ENCODE measurements around the gene KCNT2. TPM values are rescaled to one million over a fixed set of nuclear protein-coding genes. Genes with fewer than 3 reads are reported as not detected.

The KCNT2 gene
- total RNA-seq, 4 donors from 2014 or later = 0.35 to 0.88 (median 0.51) TPM; not detected in 1

GRCh38 chr1:196382383-196382782 lies 225.9 kb downstream of the KCNT2 start:
- intact Hi-C loops (cut with DNase I; ENCODE audit: low total_unique reads) (no loop called here), in situ Hi-C loops (cut with MboI; ENCODE audit: low sequenced_read_pairs in 4 of 4) (no loop called here)
- Histone ChIP-seq H3K36me3 (no peaks in the 10 kb centered on the region), H3K4me1 (peaks cover 0 to 4% of the 10 kb centered on the region in 2 donors), H3K27ac (no peak overlapping the region), H3K4me3 (no peak overlapping the region), H3K9me3 (no peaks in the 10 kb centered on the region), H3K27me3 (no peaks in the 10 kb centered on the region)
- DNase-seq = no peak
- ATAC-seq = no peak
- TF ChIP-seq POLR2A (IDR thresholded peaks at IDR 0.05) = no peak

- Histone ChIP-seq H3K27ac (no peak overlapping the region), H3K9me3 (no peaks in the 10 kb centered on the region), H3K36me3 (no peaks in the 10 kb centered on the region), H3K27me3 (no peaks in the 10 kb centered on the region), H3K4me1 (peaks cover 0 to 4% of the 10 kb centered on the region in 2 donors), H3K4me3 (no peak overlapping the region)
- DNase-seq (no peak), ATAC-seq (no peak)
- in situ Hi-C loops (cut with MboI; ENCODE audit: low sequenced_read_pairs in 4 of 4) (no loop called here), intact Hi-C loops (cut with DNase I; ENCODE audit: low total_unique reads) (no loop called here)
- TF ChIP-seq POLR2A (IDR thresholded peaks at IDR 0.05) (no peak), CTCF (IDR thresholded peaks at IDR 0.05 in 4 of 5, conservative IDR thresholded peaks at IDR 0.05 in 1 of 5) (no peak)
These were observed 226.7 kb downstream of the KCNT2 start for GRCh38 chr1:196381544-196381943.

- intact Hi-C loops (cut with DNase I; ENCODE audit: low total_unique reads) (no loop called here), in situ Hi-C loops (cut with MboI; ENCODE audit: low sequenced_read_pairs in 4 of 4) (no loop called here)
- Histone ChIP-seq H3K27me3 (no peaks in the 10 kb centered on the region), H3K27ac (no peak overlapping the region), H3K9me3 (no peaks in the 10 kb centered on the region), H3K4me3 (no peak overlapping the region), H3K4me1 (peaks cover 0 to 4% of the 10 kb centered on the region in 2 donors), H3K36me3 (no peaks in the 10 kb centered on the region)
- ATAC-seq (no peak), DNase-seq (no peak)
- no peak for TF ChIP-seq POLR2A (IDR thresholded peaks at IDR 0.05)
- TF ChIP-seq CTCF (IDR thresholded peaks at IDR 0.05 in 4 of 5, conservative IDR thresholded peaks at IDR 0.05 in 1 of 5) = no peak
These were observed 227.9 kb downstream of the KCNT2 start for GRCh38 chr1:196380316-196380715.

GRCh38 chr1:196377811-196378210 lies 230.4 kb downstream of the KCNT2 start:
- H3K4me1 ChIP-seq = peaks cover 0 to 4% of the 10 kb centered on the region in 2 donors
- DNase-seq (no peak), ATAC-seq (no peak)
- no peak for TF ChIP-seq CTCF (IDR thresholded peaks at IDR 0.05 in 4 of 5, conservative IDR thresholded peaks at IDR 0.05 in 1 of 5)
- no peak for TF ChIP-seq POLR2A (IDR thresholded peaks at IDR 0.05)
- intact Hi-C loops (cut with DNase I; ENCODE audit: low total_unique reads) = no loop called here
- no peaks in the 10 kb centered on the region for H3K27me3 ChIP-seq
- H3K9me3 ChIP-seq = no peaks in the 10 kb centered on the region
- in situ Hi-C loops (cut with MboI; ENCODE audit: low sequenced_read_pairs in 4 of 4) = no loop called here
- H3K27ac ChIP-seq = no peak overlapping the region
- no peak overlapping the region for H3K4me3 ChIP-seq
- no peaks in the 10 kb centered on the region for H3K36me3 ChIP-seq

GRCh38 chr1:196376630-196377328 lies 231.5 kb downstream of the KCNT2 start:
- DNase-seq (no peak), ATAC-seq (no peak)
- TF ChIP-seq CTCF (IDR thresholded peaks at IDR 0.05 in 4 of 5, conservative IDR thresholded peaks at IDR 0.05 in 1 of 5) (no peak), POLR2A (IDR thresholded peaks at IDR 0.05) (no peak)
- H3K9me3 ChIP-seq = no peaks in the 10 kb centered on the region
- peaks cover 0 to 4% of the 10 kb centered on the region in 2 donors for H3K4me1 ChIP-seq
- in situ Hi-C loops (cut with MboI; ENCODE audit: low sequenced_read_pairs in 4 of 4) = no loop called here
- H3K27ac ChIP-seq = no peak overlapping the region
- intact Hi-C loops (cut with DNase I; ENCODE audit: low total_unique reads) = no loop called here
- no peaks in the 10 kb centered on the region for H3K27me3 ChIP-seq
- H3K4me3 ChIP-seq = no peak overlapping the region
- no peaks in the 10 kb centered on the region for H3K36me3 ChIP-seq

All from gastrocnemius medialis (tissue), 4 donors.